Limb (tissue), 2 donors: ENCODE data around the gene KRTAP2-1.
A peak's percentile ranks its signal among the peaks of the same experiment; 100 is the strongest.
"Not testable (repeated sequence)": the region's sequence is repeated elsewhere in the genome, so short reads cannot be mapped to it uniquely, and the experiment has no call there.

Source experiments
- DNase-seq, 2 donors: peaks; one replicate each; pipeline ENCODE4 v3.0.0-alpha.2; 2016; ENCODE audit errors: extremely low spot score in 2 of 2

The KRTAP2-1 gene

GRCh38 chr17:41046735-41047465, at the start of gene KRTAP2-1:
Gene KRTAP2-1, minus strand, starts transcription at chr17:41047316. Its CDS starts 49 bp downstream, at chr17:41047267.
- not testable (repeated sequence) for DNase-seq

GRCh38 chr17:41096055-41096454, 48.9 kb upstream of the KRTAP2-1 start:
- DNase-seq: no peak

GRCh38 chr17:41088760-41089352, 41.7 kb upstream of the KRTAP2-1 start:
- DNase-seq: not testable (repeated sequence)

- not testable (repeated sequence) for DNase-seq
Measured at GRCh38 chr17:41084100-41084856, 37.2 kb upstream of the KRTAP2-1 start, which contains the start of gene KRTAP4-7. Gene KRTAP4-7, plus strand, starts transcription at chr17:41084150. Its CDS starts 57 bp downstream, at chr17:41084207.

GRCh38 chr17:41083427-41083826, 36.3 kb upstream of the KRTAP2-1 start:
- not testable (repeated sequence) for DNase-seq

GRCh38 chr17:41082626-41083025, 35.5 kb upstream of the KRTAP2-1 start:
- DNase-seq: no peak

GRCh38 chr17:41076788-41077187, 29.7 kb upstream of the KRTAP2-1 start:
- DNase-seq: no peak

GRCh38 chr17:41073676-41074075, 26.6 kb upstream of the KRTAP2-1 start:
- no peak for DNase-seq

GRCh38 chr17:41071606-41072360, 24.7 kb upstream of the KRTAP2-1 start:
- DNase-seq: peak in 1 of 2 donors; percentile 53

- no peak for DNase-seq
Measured at GRCh38 chr17:41069031-41069430, 21.9 kb upstream of the KRTAP2-1 start.

GRCh38 chr17:41067281-41067680, 20.2 kb upstream of the KRTAP2-1 start:
- DNase-seq: no peak

GRCh38 chr17:41065829-41066624, 18.9 kb upstream of the KRTAP2-1 start, which contains the start of gene KRTAP2-4:
Gene KRTAP2-4, minus strand, starts transcription at chr17:41065879. Its CDS starts 34 bp downstream, at chr17:41065845.
- DNase-seq: no peak

GRCh38 chr17:41065016-41065689, 18.0 kb upstream of the KRTAP2-1 start:
- DNase-seq: not testable (repeated sequence)

- DNase-seq: no peak
Measured at GRCh38 chr17:41064301-41064700, 17.2 kb upstream of the KRTAP2-1 start.

- DNase-seq: no peak
Measured at GRCh38 chr17:41063449-41063848, 16.3 kb upstream of the KRTAP2-1 start.

GRCh38 chr17:41061964-41062363, 14.8 kb upstream of the KRTAP2-1 start:
- DNase-seq: no peak

GRCh38 chr17:41060052-41060604, 13.0 kb upstream of the KRTAP2-1 start, which contains the start of gene KRTAP2-3:
Gene KRTAP2-3, minus strand, starts transcription at chr17:41060114. Its CDS starts 64 bp downstream, at chr17:41060050.
- no peak for DNase-seq

- DNase-seq: not testable (repeated sequence)
Measured at GRCh38 chr17:41059276-41060051, 12.3 kb upstream of the KRTAP2-1 start.

- DNase-seq: no peak
Measured at GRCh38 chr17:41058741-41059140, 11.6 kb upstream of the KRTAP2-1 start.
